Measurements from ENCODE around the gene KCNN2. TPM values are rescaled to one million over a fixed set of nuclear protein-coding genes. Genes with fewer than 3 reads are reported as not detected.

The KCNN2 gene
- total and polyA plus RNA-seq, 7 donors, result 0.31 to 8.2 (median 3.6) TPM; not detected in 2

DNA sequence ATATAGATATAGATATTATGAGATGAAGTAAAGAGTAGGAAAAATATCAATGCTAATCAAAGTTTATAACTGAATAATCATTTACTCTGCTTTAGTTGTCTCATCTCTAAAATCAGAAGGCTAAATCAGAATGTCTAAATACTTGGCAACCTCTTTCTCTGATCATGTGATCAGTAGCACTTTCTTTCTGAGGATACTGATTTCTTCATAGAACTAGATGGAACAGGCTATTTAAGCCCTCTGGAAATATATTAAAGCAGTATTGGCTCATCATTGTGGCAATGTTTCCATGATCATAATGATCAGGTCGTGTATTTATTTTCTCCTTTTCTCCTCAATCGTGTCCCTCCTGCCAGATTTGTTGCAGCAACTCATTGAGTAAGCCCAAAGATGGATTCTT is 109.7 kb downstream of the KCNN2 start:
- H3K27ac ChIP-seq, result no peak overlapping the region
- no peak for DNase-seq
- H3K27me3 ChIP-seq, result no peaks in the 10 kb centered on the region
- 79 to 89% methylated on average over 2 of the region's 2 CpGs for WGBS, 2 donors
- no peaks in the 10 kb centered on the region for H3K36me3 ChIP-seq
- TF ChIP-seq CTCF (IDR thresholded peaks at IDR 0.05), result no peak
- H3K4me1 ChIP-seq, result peaks cover 0 to 16% (median 13%) of the 10 kb centered on the region in 4 donors
- no peak overlapping the region for H3K4me3 ChIP-seq
- intact Hi-C loops (cut with DNase I), result no loop called here
- H3K9me3 ChIP-seq, result peaks cover 0 to 3% (median 0%) of the 10 kb centered on the region in 4 donors

DNA sequence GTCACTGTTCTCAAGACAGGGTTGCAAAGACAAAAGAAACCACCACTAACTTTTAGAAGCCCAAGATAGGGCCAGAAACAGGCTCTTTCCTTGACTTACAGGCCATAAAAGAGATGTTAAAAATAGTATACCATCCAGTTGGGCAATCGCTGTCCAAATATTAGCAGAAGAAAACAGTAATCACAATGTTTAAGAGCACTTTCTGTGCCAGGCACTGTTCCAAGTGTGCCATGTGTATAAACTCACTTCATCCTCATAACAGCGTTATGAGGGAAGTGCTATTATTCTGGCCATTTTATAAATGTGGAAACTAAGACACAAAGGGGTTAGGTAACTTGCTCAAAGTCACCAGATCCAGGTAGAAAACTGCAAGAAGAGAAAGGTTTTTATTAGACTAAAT is 111.7 kb downstream of the KCNN2 start:
- peaks cover 0 to 15% (median 12%) of the 10 kb centered on the region in 4 donors for H3K4me1 ChIP-seq
- WGBS, 2 donors, result 13 to 57% methylated on average over 2 of the region's 2 CpGs
- intact Hi-C loops (cut with DNase I), result no loop called here

DNA sequence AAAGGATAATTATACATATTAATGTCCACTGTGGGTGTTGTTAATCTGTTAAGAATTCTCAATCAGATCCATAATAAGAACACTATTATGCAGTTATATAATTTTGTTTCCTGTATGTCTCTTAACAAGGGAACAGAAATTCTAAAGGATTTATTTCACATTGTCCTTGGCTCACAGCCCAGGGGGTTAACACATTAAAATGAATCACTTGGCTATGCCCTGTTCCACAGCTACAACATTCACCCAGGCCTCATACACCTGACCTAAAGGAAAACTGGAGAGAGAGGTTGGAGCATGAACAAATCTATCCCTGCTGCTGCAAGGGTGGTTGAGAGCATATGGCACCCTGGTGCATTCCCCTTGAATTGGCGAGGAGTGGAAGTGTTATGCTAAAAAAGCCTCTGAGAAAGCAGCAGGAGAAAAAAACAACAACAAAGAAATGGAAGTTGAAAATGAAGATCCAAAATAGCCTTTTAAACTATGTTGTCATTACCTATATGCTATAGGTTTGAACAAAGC is 116.0 kb downstream of the KCNN2 start:
- Histone ChIP-seq H3K4me1 (peaks cover 0 to 10% (median 4%) of the 10 kb centered on the region in 4 donors), H3K36me3 (no peaks in the 10 kb centered on the region), H3K27me3 (no peaks in the 10 kb centered on the region), H3K27ac (no peak overlapping the region), H3K4me3 (no peak overlapping the region), H3K9me3 (peaks cover 0 to 3% (median 1%) of the 10 kb centered on the region in 4 donors)
- WGBS, 2 donors, result 80 to 89% methylated on average over 1 of the region's 1 CpG
- TF ChIP-seq EP300 (IDR thresholded peaks at IDR 0.05), result no peak
- no peak for TF ChIP-seq POLR2A (IDR thresholded peaks at IDR 0.05)
- TF ChIP-seq POLR2AphosphoS5 (IDR thresholded peaks at IDR 0.05), result no peak
- TF ChIP-seq CTCF (IDR thresholded peaks at IDR 0.05), result no peak
- DNase-seq, result no peak
- intact Hi-C loops (cut with DNase I), result no loop called here

More for the DNA sequence above, 111.7 kb downstream of the KCNN2 start:
- H3K27ac ChIP-seq, result peak overlapping the region in 2 of 4 donors; percentile 34 to 46
- TF ChIP-seq EP300 (IDR thresholded peaks at IDR 0.05) (peak in 3 of 4 donors; percentile 18 to 58 (median 40)), POLR2AphosphoS5 (IDR thresholded peaks at IDR 0.05) (peak; percentile 42 to 59 (median 46)), POLR2A (IDR thresholded peaks at IDR 0.05) (no peak), CTCF (IDR thresholded peaks at IDR 0.05) (no peak)
- no peaks in the 10 kb centered on the region for H3K27me3 ChIP-seq
- no peak overlapping the region for H3K4me3 ChIP-seq
- peaks cover 0 to 3% (median 0%) of the 10 kb centered on the region in 4 donors for H3K9me3 ChIP-seq
- DNase-seq, result peak; percentile 74
- no peaks in the 10 kb centered on the region for H3K36me3 ChIP-seq

GRCh38 chr5:114500756-114501155 is 138.9 kb downstream of the KCNN2 start:
- Histone ChIP-seq H3K27ac (no peak overlapping the region), H3K36me3 (no peaks in the 10 kb centered on the region), H3K4me1 (no peaks in the 10 kb centered on the region), H3K4me3 (no peak overlapping the region), H3K27me3 (no peaks in the 10 kb centered on the region), H3K9me3 (no peaks in the 10 kb centered on the region)
- intact Hi-C loops (cut with DNase I), result no loop called here
- 84% methylated on average over 4 of the region's 4 CpGs for WGBS, 2 donors
- TF ChIP-seq POLR2A (IDR thresholded peaks at IDR 0.05) (no peak), POLR2AphosphoS5 (IDR thresholded peaks at IDR 0.05) (no peak), EP300 (IDR thresholded peaks at IDR 0.05) (no peak), CTCF (IDR thresholded peaks at IDR 0.05) (no peak)
- DNase-seq, result no peak

- WGBS, 2 donors, result 87 to 89% methylated on average over 9 of the region's 9 CpGs
- TF ChIP-seq POLR2AphosphoS5 (IDR thresholded peaks at IDR 0.05) (no peak), CTCF (IDR thresholded peaks at IDR 0.05) (no peak), POLR2A (IDR thresholded peaks at IDR 0.05) (no peak), EP300 (IDR thresholded peaks at IDR 0.05) (no peak)
- intact Hi-C loops (cut with DNase I), result no loop called here
- H3K4me1 ChIP-seq, result no peaks in the 10 kb centered on the region
- no peaks in the 10 kb centered on the region for H3K27me3 ChIP-seq
- no peak overlapping the region for H3K27ac ChIP-seq
- no peak for DNase-seq
- H3K36me3 ChIP-seq, result no peaks in the 10 kb centered on the region
- no peaks in the 10 kb centered on the region for H3K9me3 ChIP-seq
- H3K4me3 ChIP-seq, result no peak overlapping the region
Observed at GRCh38 chr5:114504560-114504959, 142.7 kb downstream of the KCNN2 start.

All from sigmoid colon (tissue), 7 donors.